ENCODE data around the gene ZNF768. TPM values are rescaled to one million over a fixed set of nuclear protein-coding genes. Genes with fewer than 3 reads are reported as not detected.

The ZNF768 gene
- total RNA-seq, 1 donor from 2014 or later = 30.7 TPM

GRCh38 chr16:30559690-30560089, 33.3 kb upstream of the ZNF768 start:
- H3K27ac ChIP-seq = no peak overlapping the region
- H3K4me3 ChIP-seq = no peak overlapping the region
- H3K4me1 ChIP-seq = peaks cover 26% of the 10 kb centered on the region
- peaks cover 0 to 15% of the 10 kb centered on the region in 2 donors for H3K36me3 ChIP-seq
- DNase-seq (ENCODE audit: extremely low spot score in 2 of 2) = no peak
- intact Hi-C loops (cut with DNase I) = loop anchor here (2.0 kb wide), 1 partner anchor 25 kb away; the partner anchor contains the start of gene ZNF747
- TF ChIP-seq CTCF (IDR thresholded peaks at IDR 0.05) (no peak), POLR2AphosphoS5 (IDR thresholded peaks at IDR 0.05; ENCODE audit: insufficient read depth in 1 of 2, low read depth in 1 of 2) (no peak), POLR2A (IDR thresholded peaks at IDR 0.05) (no peak)
- no peaks in the 10 kb centered on the region for H3K9me3 ChIP-seq
- H3K27me3 ChIP-seq = no peaks in the 10 kb centered on the region

- Histone ChIP-seq H3K27ac (peak overlapping the region; percentile 77), H3K4me1 (peaks cover 26% of the 10 kb centered on the region), H3K4me3 (peak overlapping the region; percentile 78 to 95), H3K36me3 (peaks cover 0 to 16% of the 10 kb centered on the region in 2 donors), H3K27me3 (no peaks in the 10 kb centered on the region), H3K9me3 (no peaks in the 10 kb centered on the region)
- no peak for DNase-seq (ENCODE audit: extremely low spot score in 2 of 2)
- TF ChIP-seq POLR2A (IDR thresholded peaks at IDR 0.05) (peak in 1 of 2 donors; percentile 17), POLR2AphosphoS5 (IDR thresholded peaks at IDR 0.05; ENCODE audit: insufficient read depth in 1 of 2, low read depth in 1 of 2) (no peak)
- intact Hi-C loops (cut with DNase I) = loop anchor here (1.0 to 2.0 kb wide), 2 partner anchors 24 to 26 kb away; partner anchors contain the start of genes ZNF747 and ZNF785
These were observed 32.5 kb upstream of the ZNF768 start for GRCh38 chr16:30558789-30559377.

GRCh38 chr16:30557957-30558788, 31.8 kb upstream of the ZNF768 start, which contains the start of gene ZNF764:
Gene ZNF764 (minus strand): TSS chr16:30558374. CDS start chr16:30558182, 192 bp downstream.
- Histone ChIP-seq H3K9me3 (no peaks in the 10 kb centered on the region), H3K27me3 (no peaks in the 10 kb centered on the region), H3K4me1 (peaks cover 31% of the 10 kb centered on the region), H3K27ac (peak within 1 kb of the TSS; percentile 77), H3K36me3 (peaks cover 0 to 16% of the 10 kb centered on the region in 2 donors), H3K4me3 (peak within 1 kb of the TSS; percentile 78 to 95)
- intact Hi-C loops (cut with DNase I) = loop anchor here (1.0 to 2.0 kb wide), 2 partner anchors 23 to 27 kb away; partner anchors contain the start of genes ZNF747 and ZNF785
- peak in 1 of 2 donors; percentile 98 for DNase-seq (ENCODE audit: extremely low spot score in 2 of 2)
- TF ChIP-seq POLR2A (IDR thresholded peaks at IDR 0.05) (no peak), CTCF (IDR thresholded peaks at IDR 0.05) (peak in 1 of 3 experiments; percentile 16), POLR2AphosphoS5 (IDR thresholded peaks at IDR 0.05; ENCODE audit: insufficient read depth in 1 of 2, low read depth in 1 of 2) (peak; percentile 86 to 99)

GRCh38 chr16:30557707-30557956, 31.3 kb upstream of the ZNF768 start:
- H3K27me3 ChIP-seq = no peaks in the 10 kb centered on the region
- peak overlapping the region; percentile 78 to 95 for H3K4me3 ChIP-seq
- intact Hi-C loops (cut with DNase I) = no loop called here
- peak overlapping the region; percentile 77 for H3K27ac ChIP-seq
- TF ChIP-seq CTCF (IDR thresholded peaks at IDR 0.05) (no peak), POLR2AphosphoS5 (IDR thresholded peaks at IDR 0.05; ENCODE audit: insufficient read depth in 1 of 2, low read depth in 1 of 2) (no peak), POLR2A (IDR thresholded peaks at IDR 0.05) (no peak)
- no peak for DNase-seq (ENCODE audit: extremely low spot score in 2 of 2)
- H3K4me1 ChIP-seq = peaks cover 31% of the 10 kb centered on the region
- peaks cover 0 to 16% of the 10 kb centered on the region in 2 donors for H3K36me3 ChIP-seq
- H3K9me3 ChIP-seq = no peaks in the 10 kb centered on the region

- TF ChIP-seq POLR2A (IDR thresholded peaks at IDR 0.05) = no peak
- TF ChIP-seq POLR2AphosphoS5 (IDR thresholded peaks at IDR 0.05; ENCODE audit: insufficient read depth in 1 of 2, low read depth in 1 of 2) = no peak
- no peak for TF ChIP-seq CTCF (IDR thresholded peaks at IDR 0.05)
- no peak overlapping the region for H3K27ac ChIP-seq
- peaks cover 23% of the 10 kb centered on the region for H3K4me1 ChIP-seq
- peaks cover 0 to 16% of the 10 kb centered on the region in 2 donors for H3K36me3 ChIP-seq
- no peaks in the 10 kb centered on the region for H3K9me3 ChIP-seq
- DNase-seq (ENCODE audit: extremely low spot score in 2 of 2) = no peak
- no peaks in the 10 kb centered on the region for H3K27me3 ChIP-seq
- no peak overlapping the region for H3K4me3 ChIP-seq
- intact Hi-C loops (cut with DNase I) = no loop called here
These were observed 29.7 kb upstream of the ZNF768 start for GRCh38 chr16:30556125-30556473.

All from vagina (tissue), 2 donors.